DOHH2 (cell line): Measurements from ENCODE around the gene KDM7A.

ENCODE experiments used
- H3F3A ChIP-seq: fragments of 200-600 bp; sonication (generic), shearing (Covaris generic); 2 replicates; pipeline ENCODE4 v1.6.0; 2016; ENCODE audit warnings: antibody characterized with exemption, mild to moderate bottlenecking; ENCODE audit not compliant: control insufficient read depth, insufficient read depth
- H3K27ac ChIP-seq: fragments of 200-600 bp; sonication (generic); 2 replicates; pipeline ENCODE4 v1.5.1; 2014; ENCODE audit warnings: low read depth, mild to moderate bottlenecking, low read length, moderate library complexity
- H3K27me3 ChIP-seq: fragments of 200-600 bp; sonication (generic); 2 replicates; pipeline ENCODE4 v1.6.1; 2014; ENCODE audit warnings: mild to moderate bottlenecking, low read length, mixed read lengths; ENCODE audit not compliant: control insufficient read depth
- H3K36me3 ChIP-seq: fragments of 200-600 bp; sonication (generic); 2 replicates; pipeline ENCODE4 v1.6.1; 2014; ENCODE audit warnings: mild to moderate bottlenecking, low read length, moderate library complexity, mixed read lengths; ENCODE audit not compliant: control insufficient read depth
- H3K4me1 ChIP-seq: fragments of 200-600 bp; sonication (generic); 2 replicates; pipeline ENCODE4 v1.6.1; 2014; ENCODE audit warnings: mild to moderate bottlenecking, low read length, mixed read lengths; ENCODE audit not compliant: control insufficient read depth
- H3K4me2 ChIP-seq: fragments of 200-600 bp; sonication (generic); 2 replicates; pipeline ENCODE4 v1.6.0; 2014; ENCODE audit warnings: mild to moderate bottlenecking, low read length, moderate library complexity
- H3K4me3 ChIP-seq: fragments of 200-600 bp; sonication (generic); 2 replicates; pipeline ENCODE4 v1.5.1; 2014; ENCODE audit warnings: mild to moderate bottlenecking, low read length, mixed read lengths
- H3K79me2 ChIP-seq: fragments of 200-600 bp; sonication (generic); 2 replicates; pipeline ENCODE4 v1.6.1; 2014; ENCODE audit warnings: mild to moderate bottlenecking, low read length, mixed read lengths; ENCODE audit not compliant: control insufficient read depth
- H3K9me2 ChIP-seq: fragments of 200-600 bp; sonication (generic); replicated peaks from 2 replicates; pipeline ENCODE4 v1.6.1; 2014; ENCODE audit warnings: mild to moderate bottlenecking, low read length, mixed read lengths; ENCODE audit not compliant: control insufficient read depth
- H3K9me3 ChIP-seq: fragments of 200-600 bp; sonication (generic); 2 replicates; pipeline ENCODE4 v1.6.1; 2014; ENCODE audit warnings: antibody characterized with exemption, low read length, mixed read lengths; ENCODE audit not compliant: control insufficient read depth, insufficient read depth
- H4K20me1 ChIP-seq: fragments of 200-600 bp; sonication (generic); 2 replicates; pipeline ENCODE4 v1.6.0; 2014; ENCODE audit warnings: low read depth, mild to moderate bottlenecking, antibody characterized with exemption, low read length, moderate library complexity; ENCODE audit not compliant: control insufficient read depth, insufficient read depth
- EZH2phosphoT487 ChIP-seq: fragments of 200-600 bp; sonication (generic); IDR thresholded peaks from 2 replicates; pipeline ENCODE4 v1.6.1; 2017; ENCODE audit warnings: borderline replicate concordance, mild to moderate bottlenecking, antibody characterized with exemption, low read length, moderate library complexity, mixed read lengths
- TF ChIP-seq, protein P1 (sequence below): fragments of 200-600 bp; sonication (generic); IDR thresholded peaks from one replicate; pipeline ENCODE4 v1.5.1; 2014; ENCODE audit warnings: antibody characterized with exemption, mild to moderate bottlenecking, low read depth, low read length; ENCODE audit not compliant: poor library complexity, severe bottlenecking

Gene KDM7A

DNA sequence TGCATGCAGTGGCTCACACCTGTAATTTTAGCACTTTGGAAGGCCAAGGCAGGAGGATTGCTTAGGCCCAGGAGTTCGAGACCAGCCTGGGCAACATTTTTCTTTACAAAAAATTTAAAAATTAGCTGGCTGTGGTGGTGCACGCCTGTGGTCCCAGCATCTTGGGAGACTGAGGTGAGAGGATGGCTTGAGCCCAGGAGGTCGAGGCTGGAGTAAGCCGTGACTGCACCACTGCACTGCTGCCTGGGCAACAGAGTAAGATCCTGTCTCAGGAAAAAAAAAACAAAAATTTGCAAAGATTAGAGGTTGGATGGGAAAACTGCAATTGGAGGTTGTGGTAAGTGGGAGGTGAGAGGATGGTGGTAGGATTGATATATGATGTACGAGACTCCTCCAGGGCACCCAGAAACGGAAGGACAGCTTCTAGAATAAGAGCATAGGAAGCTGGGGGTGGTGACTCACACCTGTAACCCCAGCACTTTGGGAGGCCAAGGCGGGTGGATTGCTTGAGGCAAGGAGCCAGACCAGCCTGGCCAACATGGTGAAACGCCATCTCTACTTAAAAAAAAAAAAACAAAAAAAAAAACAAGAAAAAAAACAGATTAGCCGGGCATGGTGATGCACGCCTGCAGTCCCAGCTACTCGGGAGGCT lies 94.9 kb downstream of the KDM7A start:
- Histone ChIP-seq H3K36me3 (peaks cover 3% of the 10 kb centered on the region; the same call in 1 of the 2 replicates), H3K4me1 (peaks cover 7% of the 10 kb centered on the region)

DNA sequence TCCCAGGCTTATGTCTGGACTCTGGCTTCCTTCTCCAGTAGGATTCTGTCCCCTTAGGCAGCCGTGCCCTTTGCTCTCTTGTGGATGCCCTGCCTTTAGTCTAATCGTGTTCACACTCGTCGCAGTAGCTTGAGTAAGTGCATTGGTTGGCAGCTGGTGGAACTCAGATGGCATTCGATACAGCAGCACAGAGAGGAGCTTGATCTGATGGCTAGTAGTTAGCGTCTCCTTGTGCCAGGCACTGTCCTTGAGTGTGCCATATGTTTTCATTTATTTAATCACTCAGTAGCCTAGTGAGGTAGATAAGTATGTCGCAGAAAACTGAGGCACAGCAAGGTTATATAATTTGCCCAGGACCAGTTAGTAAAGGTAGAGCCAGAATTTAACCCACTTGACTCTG lies 95.9 kb downstream of the KDM7A start:
- Histone ChIP-seq H3K9me3 (no peaks in the 10 kb centered on the region), H3K4me1 (peaks cover 7% of the 10 kb centered on the region), H3K36me3 (no peaks in the 10 kb centered on the region), H3K27me3 (peaks cover 6% of the 10 kb centered on the region; the same call in 1 of the 2 replicates), H3K79me2 (no peaks in the 10 kb centered on the region), H4K20me1 (0 out of 2 replicates have a peak, but pooled peaks cover 3% of the 10 kb centered on the region), H3K9me2 (no peaks in the 10 kb centered on the region), H3K4me3 (no peak overlapping the region), H3K4me2 (no peak overlapping the region), H3K27ac (no peak overlapping the region), H3F3A (peaks cover 2% of the 10 kb centered on the region; the same call in 1 of the 2 replicates)
- TF ChIP-seq EZH2phosphoT487: no peak
- TF ChIP-seq, protein P1, sequence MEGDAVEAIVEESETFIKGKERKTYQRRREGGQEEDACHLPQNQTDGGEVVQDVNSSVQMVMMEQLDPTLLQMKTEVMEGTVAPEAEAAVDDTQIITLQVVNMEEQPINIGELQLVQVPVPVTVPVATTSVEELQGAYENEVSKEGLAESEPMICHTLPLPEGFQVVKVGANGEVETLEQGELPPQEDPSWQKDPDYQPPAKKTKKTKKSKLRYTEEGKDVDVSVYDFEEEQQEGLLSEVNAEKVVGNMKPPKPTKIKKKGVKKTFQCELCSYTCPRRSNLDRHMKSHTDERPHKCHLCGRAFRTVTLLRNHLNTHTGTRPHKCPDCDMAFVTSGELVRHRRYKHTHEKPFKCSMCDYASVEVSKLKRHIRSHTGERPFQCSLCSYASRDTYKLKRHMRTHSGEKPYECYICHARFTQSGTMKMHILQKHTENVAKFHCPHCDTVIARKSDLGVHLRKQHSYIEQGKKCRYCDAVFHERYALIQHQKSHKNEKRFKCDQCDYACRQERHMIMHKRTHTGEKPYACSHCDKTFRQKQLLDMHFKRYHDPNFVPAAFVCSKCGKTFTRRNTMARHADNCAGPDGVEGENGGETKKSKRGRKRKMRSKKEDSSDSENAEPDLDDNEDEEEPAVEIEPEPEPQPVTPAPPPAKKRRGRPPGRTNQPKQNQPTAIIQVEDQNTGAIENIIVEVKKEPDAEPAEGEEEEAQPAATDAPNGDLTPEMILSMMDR: no peak

More for the DNA sequence above, 94.9 kb downstream of the KDM7A start:
- Histone ChIP-seq H3F3A (peaks cover 6% of the 10 kb centered on the region; the same call in 1 of the 2 replicates), H3K9me3 (no peaks in the 10 kb centered on the region), H3K79me2 (no peaks in the 10 kb centered on the region), H3K4me3 (no peak overlapping the region), H3K4me2 (no peak overlapping the region), H3K27ac (no peak overlapping the region), H4K20me1 (0 out of 2 replicates have a peak, but pooled peaks cover 3% of the 10 kb centered on the region), H3K27me3 (peaks cover 6% of the 10 kb centered on the region; the same call in 1 of the 2 replicates), H3K9me2 (no peaks in the 10 kb centered on the region)
- no peak for TF ChIP-seq EZH2phosphoT487
- TF ChIP-seq, protein P1: no peak

DNA sequence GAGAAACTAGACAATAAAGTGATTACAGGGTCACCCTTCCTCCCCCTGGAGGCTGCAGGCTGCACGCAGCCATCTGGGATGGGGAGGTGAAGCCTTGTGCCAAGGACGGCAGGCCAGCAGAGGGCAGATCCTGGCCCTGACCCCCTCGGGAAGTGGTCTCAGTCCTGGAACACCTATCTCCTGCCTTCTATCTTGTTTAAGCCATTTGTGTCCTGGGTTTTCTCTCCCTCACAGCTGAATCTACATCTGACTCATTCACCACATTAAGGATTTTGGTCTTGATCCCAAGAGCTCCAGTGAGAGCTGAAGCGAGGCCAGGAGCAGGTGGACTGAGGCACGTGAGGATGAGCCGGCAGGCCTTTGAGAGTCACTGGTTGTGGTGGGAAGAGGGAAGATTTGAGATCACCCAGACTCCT lies 97.7 kb downstream of the KDM7A start:
- H3K9me3 ChIP-seq: no peaks in the 10 kb centered on the region
- TF ChIP-seq EZH2phosphoT487: no peak
- TF ChIP-seq, protein P1: peak; percentile 47
- H3K27ac ChIP-seq: no peak overlapping the region

More for the DNA sequence above, 97.7 kb downstream of the KDM7A start:
- Histone ChIP-seq H3K4me3 (no peak overlapping the region), H3K36me3 (no peaks in the 10 kb centered on the region), H3K9me2 (no peaks in the 10 kb centered on the region), H3K79me2 (no peaks in the 10 kb centered on the region), H3K27me3 (peaks cover 9% of the 10 kb centered on the region; the same call in 1 of the 2 replicates), H3K4me2 (no peak overlapping the region), H3K4me1 (no peaks in the 10 kb centered on the region), H4K20me1 (0 out of 2 replicates have a peak, but pooled peaks cover 3% of the 10 kb centered on the region), H3F3A (no peaks in the 10 kb centered on the region)
